Islet of Langerhans (tissue), 1 donor: ENCODE results near the gene ACSF2.
"Not testable (repeated sequence)": the region's sequence is repeated elsewhere in the genome, so short reads cannot be mapped to it uniquely, and the experiment has no call there.

ENCODE experiments used
- FAIRE-seq: peaks from one replicate; lab custom pipeline; 2011; peaks lifted over from hg19 to GRCh38; lab: Jason Lieb, UNC

Gene ACSF2, protein sequence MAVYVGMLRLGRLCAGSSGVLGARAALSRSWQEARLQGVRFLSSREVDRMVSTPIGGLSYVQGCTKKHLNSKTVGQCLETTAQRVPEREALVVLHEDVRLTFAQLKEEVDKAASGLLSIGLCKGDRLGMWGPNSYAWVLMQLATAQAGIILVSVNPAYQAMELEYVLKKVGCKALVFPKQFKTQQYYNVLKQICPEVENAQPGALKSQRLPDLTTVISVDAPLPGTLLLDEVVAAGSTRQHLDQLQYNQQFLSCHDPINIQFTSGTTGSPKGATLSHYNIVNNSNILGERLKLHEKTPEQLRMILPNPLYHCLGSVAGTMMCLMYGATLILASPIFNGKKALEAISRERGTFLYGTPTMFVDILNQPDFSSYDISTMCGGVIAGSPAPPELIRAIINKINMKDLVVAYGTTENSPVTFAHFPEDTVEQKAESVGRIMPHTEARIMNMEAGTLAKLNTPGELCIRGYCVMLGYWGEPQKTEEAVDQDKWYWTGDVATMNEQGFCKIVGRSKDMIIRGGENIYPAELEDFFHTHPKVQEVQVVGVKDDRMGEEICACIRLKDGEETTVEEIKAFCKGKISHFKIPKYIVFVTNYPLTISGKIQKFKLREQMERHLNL

GRCh38 chr17:50425682-50426471 lies at the start of gene ACSF2:
Gene ACSF2 (plus strand): TSS chr17:50426218. CDS start chr17:50426262, 44 bp downstream.
- FAIRE-seq: no peak

DNA sequence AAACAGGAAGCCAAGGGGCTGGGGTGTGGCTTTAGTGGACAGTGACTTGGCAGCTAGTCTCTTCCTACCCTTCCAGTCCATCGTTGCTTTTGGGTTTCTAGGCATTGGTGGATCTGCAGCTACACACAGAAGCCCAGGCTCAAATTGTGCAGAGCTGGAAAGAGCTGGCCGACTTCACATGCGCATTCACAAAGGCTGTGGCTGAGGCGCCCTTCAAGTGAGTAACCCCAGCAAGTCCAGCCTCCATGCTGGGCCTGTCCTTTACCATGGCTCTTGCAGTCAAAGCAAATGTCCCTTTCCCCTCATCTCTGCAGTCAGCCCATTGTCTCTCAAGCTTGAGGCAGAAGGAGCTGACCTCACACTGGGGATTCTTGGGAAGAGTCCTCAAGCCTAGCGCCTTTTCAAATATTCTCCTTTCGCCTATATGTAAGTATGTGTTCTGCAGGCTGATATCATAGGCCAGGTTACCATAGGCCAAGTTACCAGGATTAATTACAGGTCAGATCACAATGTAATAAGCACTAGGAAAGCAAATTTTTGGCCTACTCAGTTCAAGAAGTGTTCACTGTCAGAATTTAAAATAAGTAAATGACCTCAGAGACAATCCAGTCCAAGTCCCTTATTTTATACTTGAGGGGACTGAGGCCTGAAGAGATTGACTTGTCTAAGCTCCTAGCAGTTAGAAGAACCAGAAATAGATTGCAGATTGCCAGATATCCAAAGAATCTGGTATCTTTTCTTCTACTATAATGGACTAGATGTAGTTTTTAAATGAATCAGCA lies 46.5 kb upstream of the ACSF2 start:
- FAIRE-seq: no peak

DNA sequence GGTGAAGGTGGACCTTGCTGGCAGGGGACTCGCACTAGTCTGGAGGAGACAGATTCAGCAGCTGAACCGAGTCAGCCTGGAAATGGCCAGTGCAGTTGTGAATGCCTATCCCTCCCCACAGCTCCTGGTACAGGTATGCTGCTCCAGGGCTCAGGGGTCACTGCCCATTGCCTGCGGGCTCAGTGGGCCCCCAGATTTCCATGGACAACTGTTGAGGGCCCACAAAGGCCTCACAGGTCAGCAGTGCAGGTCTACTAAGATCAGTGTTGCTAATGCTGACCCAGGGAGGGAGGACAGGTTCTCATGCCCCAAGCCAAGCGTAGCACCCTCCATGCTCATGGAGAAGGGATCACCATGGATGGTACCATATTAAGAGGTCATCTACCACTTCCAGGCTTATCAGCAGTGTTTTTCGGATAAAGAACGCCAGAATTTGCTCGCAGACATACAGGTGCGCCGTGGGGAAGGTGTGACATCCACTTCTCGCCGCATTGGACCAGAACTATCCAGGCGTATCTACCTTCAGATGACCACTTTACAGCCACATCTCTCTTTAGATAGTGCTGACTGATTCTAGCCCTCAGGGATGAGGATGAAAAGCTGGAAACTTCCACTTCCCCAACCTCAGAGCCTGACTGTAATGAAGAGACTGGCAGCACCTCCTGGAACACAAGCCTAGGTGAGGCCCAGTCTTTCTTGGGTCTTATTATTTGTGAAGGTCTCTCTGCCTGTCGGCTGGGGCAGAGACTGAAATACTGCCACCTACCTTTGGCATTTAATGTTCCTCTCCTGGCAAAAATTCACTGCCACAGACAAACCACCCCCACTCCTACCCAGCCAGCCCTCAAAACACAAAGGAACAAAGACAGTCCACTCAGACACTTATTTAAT lies 45.4 kb upstream of the ACSF2 start:
- FAIRE-seq: no peak

- FAIRE-seq: no peak
Measured at GRCh38 chr17:50381260-50381815, 44.7 kb upstream of the ACSF2 start.

GRCh38 chr17:50381920-50382319 lies 44.1 kb upstream of the ACSF2 start:
- no peak for FAIRE-seq

- FAIRE-seq: no peak
Measured at GRCh38 chr17:50382931-50383330, 43.1 kb upstream of the ACSF2 start.

GRCh38 chr17:50386510-50386909 lies 39.5 kb upstream of the ACSF2 start:
- no peak for FAIRE-seq

DNA sequence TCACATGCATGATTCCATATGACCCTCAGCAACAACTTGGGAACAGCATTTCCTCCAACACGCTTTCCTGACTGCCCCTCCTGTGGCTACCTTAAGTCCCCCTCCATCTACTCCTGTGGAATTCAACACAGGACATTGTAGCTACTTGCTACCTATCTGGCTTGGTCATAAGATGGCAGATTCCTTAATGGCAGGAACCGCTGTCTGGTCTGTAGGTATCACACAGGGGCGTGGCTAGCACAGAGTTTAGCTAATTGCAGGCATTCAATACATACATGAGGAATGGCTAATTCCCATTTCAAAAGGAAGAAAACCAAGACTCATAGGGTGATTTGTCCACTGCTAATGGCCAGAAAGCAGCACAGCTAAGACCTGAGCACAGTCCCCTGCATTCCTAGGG lies 37.3 kb upstream of the ACSF2 start:
- no peak for FAIRE-seq

- no peak for FAIRE-seq
Measured at GRCh38 chr17:50389534-50389933, 36.5 kb upstream of the ACSF2 start.

DNA sequence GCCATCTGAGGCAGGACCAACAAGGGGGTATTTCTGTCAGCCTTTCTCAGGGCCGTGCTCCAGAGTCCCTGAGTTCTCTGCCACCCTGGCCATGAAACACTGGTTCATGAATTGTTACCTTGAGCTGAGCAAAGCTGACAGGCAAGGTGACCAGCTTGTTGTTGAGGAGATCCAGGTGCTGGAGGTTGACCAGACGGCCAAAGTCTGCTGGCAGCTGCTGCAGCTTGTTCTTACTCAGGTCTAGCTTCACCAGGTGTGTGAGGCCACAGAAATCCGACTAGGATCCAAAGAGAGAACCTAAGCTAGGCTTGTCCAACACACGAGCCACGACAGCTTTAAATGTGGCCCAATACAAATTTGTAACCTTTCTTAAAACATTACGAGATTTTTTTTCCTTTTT lies 33.4 kb upstream of the ACSF2 start:
- FAIRE-seq: no peak

- FAIRE-seq: no peak
Measured at GRCh38 chr17:50393700-50394099, 32.3 kb upstream of the ACSF2 start.

DNA sequence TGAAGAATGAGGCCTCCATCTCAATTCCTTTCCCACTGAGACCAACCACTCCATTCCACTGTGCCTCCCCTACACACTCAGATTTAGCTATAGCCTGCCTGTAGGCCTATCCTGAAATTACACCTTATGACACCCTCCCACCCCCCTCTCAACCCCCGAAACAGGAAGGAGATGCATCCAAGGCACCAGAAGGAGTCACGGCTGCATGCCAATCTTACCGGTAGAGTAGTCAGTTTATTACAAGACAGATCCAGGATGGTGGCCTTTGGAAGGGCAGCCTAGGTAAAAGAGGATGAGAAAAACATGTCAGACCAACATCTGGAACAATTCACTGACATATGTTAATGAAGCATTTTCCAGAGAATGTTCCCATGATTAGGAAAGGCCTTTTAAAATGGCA lies 31.3 kb upstream of the ACSF2 start:
- no peak for FAIRE-seq

- FAIRE-seq: no peak
Measured at GRCh38 chr17:50396261-50397110, 29.5 kb upstream of the ACSF2 start.

DNA sequence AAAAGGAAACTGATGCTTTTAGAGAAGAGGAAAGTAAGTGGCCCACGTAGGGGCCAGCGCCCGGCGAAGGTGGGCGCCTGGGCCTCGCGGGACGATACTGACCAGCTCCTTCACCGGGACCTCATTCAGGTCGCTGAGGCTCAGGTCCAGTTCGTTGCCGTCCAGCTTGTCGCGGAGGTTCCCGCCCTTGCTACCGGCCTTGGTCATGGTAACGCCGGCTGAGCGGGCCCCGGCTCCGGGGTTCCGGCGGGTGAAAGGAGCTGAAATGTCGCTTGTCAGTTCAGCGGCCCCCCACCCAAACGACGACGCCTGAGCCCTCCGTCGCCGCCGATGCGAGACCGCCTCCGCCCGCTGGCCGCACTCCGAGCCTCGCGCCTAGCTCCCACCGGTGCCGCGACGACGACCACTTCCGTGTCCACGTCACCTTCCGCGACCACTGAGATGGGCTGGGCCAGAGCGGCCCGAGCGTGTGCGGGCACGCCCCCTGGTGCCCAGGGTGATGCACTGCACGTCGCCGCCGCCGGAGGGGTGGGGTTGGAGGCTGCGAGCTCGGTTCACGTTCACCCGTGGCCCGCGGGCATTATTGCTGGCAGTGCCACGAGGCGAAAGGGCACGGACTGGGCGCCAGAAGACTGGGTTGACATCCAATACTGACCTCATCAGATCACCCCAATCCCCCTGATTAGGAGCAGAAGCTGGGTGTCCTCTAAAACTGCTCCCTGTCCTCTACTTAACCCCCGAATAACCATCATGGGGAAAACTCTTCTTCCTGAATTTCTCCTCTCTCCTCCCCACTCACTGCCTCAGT lies 28.7 kb upstream of the ACSF2 start, which contains the start of gene LRRC59:
Gene LRRC59, minus strand, starts transcription at position 413 of the 808 bp plus-strand sequence. Its CDS starts 206 bp downstream, at position 207.
- no peak for FAIRE-seq

- no peak for FAIRE-seq
Measured at GRCh38 chr17:50397919-50398285, 28.1 kb upstream of the ACSF2 start.

DNA sequence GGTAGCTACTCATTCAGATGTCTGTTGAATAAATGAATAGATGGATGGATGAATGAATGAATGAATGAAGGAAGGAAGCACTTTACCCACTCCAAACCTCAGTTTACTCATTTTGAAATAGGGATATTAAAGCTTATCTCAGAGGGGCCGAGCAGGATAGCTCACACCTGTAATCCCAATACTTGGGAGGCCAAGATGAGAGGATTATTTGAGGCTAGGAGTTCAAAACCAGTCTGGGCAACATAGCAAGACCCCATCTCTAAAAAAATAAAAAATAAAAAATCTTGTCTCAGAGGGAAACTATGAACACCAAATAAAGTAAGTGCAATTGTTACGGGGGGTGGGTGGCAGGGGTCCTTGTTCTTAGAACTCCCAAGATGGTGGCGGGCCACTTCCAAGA lies 27.3 kb upstream of the ACSF2 start:
- FAIRE-seq: not testable (repeated sequence)

GRCh38 chr17:50399591-50399990 lies 26.4 kb upstream of the ACSF2 start:
- FAIRE-seq: not testable (repeated sequence)

GRCh38 chr17:50405351-50405750 lies 20.7 kb upstream of the ACSF2 start:
- FAIRE-seq: not testable (repeated sequence)

- FAIRE-seq: no peak
Measured at GRCh38 chr17:50406578-50406977, 19.4 kb upstream of the ACSF2 start.
